SK-N-SH treated with all-trans-retinoic acid at 6 μM for 48 hours (cell line): ENCODE results near the gene SEC22A.

Experiments used
- ATAC-seq: fragments of 200-7000 bp; cut with Tn5 transposase; 3 replicates; pipeline ENCODE4 v1.9.1; 2020; ENCODE audit warnings: mild to moderate bottlenecking, moderate library complexity
- ARNTL ChIP-seq: fragments of 450-650 bp; formaldehyde crosslinking; IDR thresholded peaks from 2 replicates; pipeline ENCODE4 v1.5.0; 2020; ENCODE audit warnings: low read depth, mild to moderate bottlenecking, moderate library complexity, borderline replicate concordance
- BACH2 ChIP-seq: fragments of 250-450 bp; sonication (Bioruptor Pico); IDR thresholded peaks from 2 replicates; pipeline ENCODE4 v1.9.0; 2021; ENCODE audit warnings: mild to moderate bottlenecking, borderline replicate concordance
- CREB5 ChIP-seq: fragments of 250-450 bp; sonication (Bioruptor Pico); IDR thresholded peaks from 2 replicates; pipeline ENCODE4 v1.5.1; 2020; ENCODE audit warnings: low read depth, mild to moderate bottlenecking, moderate library complexity
- ESRRG ChIP-seq: fragments of 250-450 bp; sonication (Bioruptor Pico); IDR thresholded peaks from 2 replicates; pipeline ENCODE4 v1.6.1; 2021; ENCODE audit warnings: mild to moderate bottlenecking
- GLIS3 ChIP-seq: fragments of 250-450 bp; sonication (Bioruptor Pico); IDR thresholded peaks from 2 replicates; pipeline ENCODE4 v1.5.0; 2020; ENCODE audit warnings: mild to moderate bottlenecking, moderate library complexity
- ISL1 ChIP-seq: fragments of 250-450 bp; sonication (Bioruptor Pico); IDR thresholded peaks from 2 replicates; pipeline ENCODE4 v2.1.2; 2022; ENCODE audit warnings: mild to moderate bottlenecking, moderate library complexity
- OSR1 ChIP-seq: fragments of 250-450 bp; sonication (Bioruptor Pico); IDR thresholded peaks from 2 replicates; pipeline ENCODE4 v1.8.0; 2022; ENCODE audit warnings: moderate library complexity, mild to moderate bottlenecking, inconsistent platforms
- PATZ1 ChIP-seq: fragments of 250-450 bp; sonication (Bioruptor Pico); IDR thresholded peaks from 2 replicates; pipeline ENCODE4 v1.8.0; 2020; ENCODE audit warnings: mild to moderate bottlenecking, moderate library complexity, borderline replicate concordance
- PPARA ChIP-seq: fragments of 250-450 bp; sonication (Bioruptor Pico); IDR thresholded peaks from 2 replicates; pipeline ENCODE4 v1.5.0; 2020; ENCODE audit warnings: mild to moderate bottlenecking, borderline replicate concordance
- RARB ChIP-seq: fragments of 250-450 bp; sonication (Bioruptor Pico); IDR thresholded peaks from 2 replicates; pipeline ENCODE4 v1.8.0; 2021; ENCODE audit warnings: mild to moderate bottlenecking, moderate library complexity
- SNAI2 ChIP-seq: fragments of 250-450 bp; sonication (Bioruptor Pico); IDR thresholded peaks from 2 replicates; pipeline ENCODE4 v1.5.0; 2020; ENCODE audit warnings: mild to moderate bottlenecking, moderate library complexity
- TCF4 ChIP-seq: fragments of 250-450 bp; sonication (Bioruptor Pico); IDR thresholded peaks from 2 replicates; pipeline ENCODE4 v1.8.0; 2021; ENCODE audit warnings: mild to moderate bottlenecking, moderate library complexity, borderline replicate concordance
- TOX ChIP-seq: fragments of 250-450 bp; sonication (Bioruptor Pico); IDR thresholded peaks from 2 replicates; pipeline ENCODE4 v1.8.0; 2021; ENCODE audit warnings: mild to moderate bottlenecking, moderate library complexity, borderline replicate concordance
- ZC3H10 ChIP-seq: fragments of 250-450 bp; sonication (Bioruptor Pico); IDR thresholded peaks from 2 replicates; pipeline ENCODE4 v1.5.1; 2021; ENCODE audit warnings: mild to moderate bottlenecking, moderate library complexity
- ZFP3 ChIP-seq: fragments of 250-450 bp; sonication (Bioruptor Pico); IDR thresholded peaks from 2 replicates; pipeline ENCODE4 v1.5.0; 2020; ENCODE audit warnings: mild to moderate bottlenecking, moderate library complexity
- ZFP30 ChIP-seq: fragments of 450-650 bp; formaldehyde crosslinking; IDR thresholded peaks from 2 replicates; pipeline ENCODE4 v1.5.0; 2022; ENCODE audit warnings: mild to moderate bottlenecking, moderate library complexity
- ZNF565 ChIP-seq: fragments of 450-650 bp; formaldehyde crosslinking; conservative IDR thresholded peaks from 2 replicates; pipeline ENCODE4 v1.5.0; 2020; ENCODE audit warnings: low read depth, mild to moderate bottlenecking, moderate library complexity
- ZNF8 ChIP-seq: fragments of 450-650 bp; formaldehyde crosslinking; IDR thresholded peaks from 2 replicates; pipeline ENCODE4 v1.5.0; 2020; ENCODE audit warnings: mild to moderate bottlenecking, moderate library complexity
- TF ChIP-seq, protein P1 (sequence below): fragments of 250-450 bp; sonication (Bioruptor Pico); IDR thresholded peaks from 2 replicates; pipeline ENCODE4 v1.5.1; 2021; ENCODE audit warnings: mild to moderate bottlenecking, moderate library complexity
- TF ChIP-seq, protein P2 (sequence below): fragments of 250-450 bp; sonication (Bioruptor Pico); IDR thresholded peaks from 2 replicates; pipeline ENCODE4 v1.5.0; 2020; ENCODE audit warnings: mild to moderate bottlenecking, moderate library complexity

SEC22A gene

DNA sequence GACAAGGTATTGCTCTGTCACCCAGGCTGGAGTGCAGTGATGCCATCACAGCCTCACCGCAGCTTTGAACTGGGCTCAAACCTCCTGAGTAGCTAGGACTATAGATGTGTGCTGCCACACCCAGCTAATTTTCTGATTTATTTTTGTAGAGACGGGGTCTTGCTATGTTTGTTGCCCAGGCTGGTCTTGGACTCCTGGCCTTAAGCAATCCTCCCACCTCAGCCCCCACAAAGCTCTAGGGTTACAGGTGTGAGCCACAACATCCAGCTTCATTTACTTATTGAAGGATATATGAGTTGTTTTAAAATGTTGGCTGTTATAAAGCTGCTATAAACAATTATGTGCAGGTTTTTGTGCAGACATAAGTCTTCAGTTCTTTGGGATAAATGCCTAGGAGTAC, 62.2 kb downstream of the SEC22A start:
- no peak for ATAC-seq
- TF ChIP-seq GLIS3 (CRISPR knock-in tag) (no peak), SNAI2 (CRISPR knock-in tag) (no peak), RARB (CRISPR knock-in tag) (no peak), PATZ1 (CRISPR knock-in tag) (no peak), ZNF565 (no peak), PPARA (CRISPR knock-in tag) (no peak), OSR1 (CRISPR knock-in tag) (no peak), ESRRG (CRISPR knock-in tag) (no peak), ARNTL (CRISPR knock-in tag) (no peak), TOX (CRISPR knock-in tag) (no peak), ZNF8 (CRISPR knock-in tag) (no peak), ISL1 (CRISPR knock-in tag) (no peak), ZFP30 (CRISPR knock-in tag) (no peak)
- TF ChIP-seq, protein P1, sequence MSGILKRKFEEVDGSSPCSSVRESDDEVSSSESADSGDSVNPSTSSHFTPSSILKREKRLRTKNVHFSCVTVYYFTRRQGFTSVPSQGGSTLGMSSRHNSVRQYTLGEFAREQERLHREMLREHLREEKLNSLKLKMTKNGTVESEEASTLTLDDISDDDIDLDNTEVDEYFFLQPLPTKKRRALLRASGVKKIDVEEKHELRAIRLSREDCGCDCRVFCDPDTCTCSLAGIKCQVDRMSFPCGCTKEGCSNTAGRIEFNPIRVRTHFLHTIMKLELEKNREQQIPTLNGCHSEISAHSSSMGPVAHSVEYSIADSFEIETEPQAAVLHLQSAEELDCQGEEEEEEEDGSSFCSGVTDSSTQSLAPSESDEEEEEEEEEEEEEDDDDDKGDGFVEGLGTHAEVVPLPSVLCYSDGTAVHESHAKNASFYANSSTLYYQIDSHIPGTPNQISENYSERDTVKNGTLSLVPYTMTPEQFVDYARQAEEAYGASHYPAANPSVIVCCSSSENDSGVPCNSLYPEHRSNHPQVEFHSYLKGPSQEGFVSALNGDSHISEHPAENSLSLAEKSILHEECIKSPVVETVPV (CRISPR knock-in tag): no peak
- TF ChIP-seq, protein P2, sequence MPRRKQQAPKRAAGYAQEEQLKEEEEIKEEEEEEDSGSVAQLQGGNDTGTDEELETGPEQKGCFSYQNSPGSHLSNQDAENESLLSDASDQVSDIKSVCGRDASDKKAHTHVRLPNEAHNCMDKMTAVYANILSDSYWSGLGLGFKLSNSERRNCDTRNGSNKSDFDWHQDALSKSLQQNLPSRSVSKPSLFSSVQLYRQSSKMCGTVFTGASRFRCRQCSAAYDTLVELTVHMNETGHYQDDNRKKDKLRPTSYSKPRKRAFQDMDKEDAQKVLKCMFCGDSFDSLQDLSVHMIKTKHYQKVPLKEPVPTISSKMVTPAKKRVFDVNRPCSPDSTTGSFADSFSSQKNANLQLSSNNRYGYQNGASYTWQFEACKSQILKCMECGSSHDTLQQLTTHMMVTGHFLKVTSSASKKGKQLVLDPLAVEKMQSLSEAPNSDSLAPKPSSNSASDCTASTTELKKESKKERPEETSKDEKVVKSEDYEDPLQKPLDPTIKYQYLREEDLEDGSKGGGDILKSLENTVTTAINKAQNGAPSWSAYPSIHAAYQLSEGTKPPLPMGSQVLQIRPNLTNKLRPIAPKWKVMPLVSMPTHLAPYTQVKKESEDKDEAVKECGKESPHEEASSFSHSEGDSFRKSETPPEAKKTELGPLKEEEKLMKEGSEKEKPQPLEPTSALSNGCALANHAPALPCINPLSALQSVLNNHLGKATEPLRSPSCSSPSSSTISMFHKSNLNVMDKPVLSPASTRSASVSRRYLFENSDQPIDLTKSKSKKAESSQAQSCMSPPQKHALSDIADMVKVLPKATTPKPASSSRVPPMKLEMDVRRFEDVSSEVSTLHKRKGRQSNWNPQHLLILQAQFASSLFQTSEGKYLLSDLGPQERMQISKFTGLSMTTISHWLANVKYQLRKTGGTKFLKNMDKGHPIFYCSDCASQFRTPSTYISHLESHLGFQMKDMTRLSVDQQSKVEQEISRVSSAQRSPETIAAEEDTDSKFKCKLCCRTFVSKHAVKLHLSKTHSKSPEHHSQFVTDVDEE: no peak

DNA sequence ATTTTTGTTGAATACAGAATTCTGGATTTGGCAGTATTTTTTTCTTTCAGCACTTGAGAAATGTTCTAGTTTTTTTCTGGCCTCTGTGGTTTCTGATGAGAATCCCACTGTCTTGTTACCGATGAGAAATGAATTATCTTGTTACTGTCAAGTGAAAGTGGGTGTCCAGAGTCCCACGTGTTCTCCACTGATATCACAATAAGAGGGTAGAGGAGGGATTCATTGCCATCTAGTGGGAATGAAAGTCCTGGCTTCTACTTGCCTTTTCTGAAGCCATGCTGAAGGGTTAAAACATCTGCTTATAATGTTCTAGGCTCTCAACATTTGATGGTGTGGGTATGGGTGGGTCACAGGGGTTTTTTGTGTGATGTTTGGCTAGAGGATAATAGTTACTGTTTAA, 66.1 kb downstream of the SEC22A start:
- no peak for TF ChIP-seq SNAI2 (CRISPR knock-in tag)
- no peak for TF ChIP-seq ZFP30 (CRISPR knock-in tag)
- no peak for TF ChIP-seq RARB (CRISPR knock-in tag)
- no peak for TF ChIP-seq ARNTL (CRISPR knock-in tag)
- no peak for TF ChIP-seq TOX (CRISPR knock-in tag)
- no peak for TF ChIP-seq ZC3H10 (CRISPR knock-in tag)
- TF ChIP-seq CREB5 (CRISPR knock-in tag): no peak
- TF ChIP-seq TCF4: no peak
- TF ChIP-seq, protein P2: no peak
- TF ChIP-seq ZFP3 (CRISPR knock-in tag): no peak
- no peak for TF ChIP-seq BACH2 (CRISPR knock-in tag)
- ATAC-seq: no peak

DNA sequence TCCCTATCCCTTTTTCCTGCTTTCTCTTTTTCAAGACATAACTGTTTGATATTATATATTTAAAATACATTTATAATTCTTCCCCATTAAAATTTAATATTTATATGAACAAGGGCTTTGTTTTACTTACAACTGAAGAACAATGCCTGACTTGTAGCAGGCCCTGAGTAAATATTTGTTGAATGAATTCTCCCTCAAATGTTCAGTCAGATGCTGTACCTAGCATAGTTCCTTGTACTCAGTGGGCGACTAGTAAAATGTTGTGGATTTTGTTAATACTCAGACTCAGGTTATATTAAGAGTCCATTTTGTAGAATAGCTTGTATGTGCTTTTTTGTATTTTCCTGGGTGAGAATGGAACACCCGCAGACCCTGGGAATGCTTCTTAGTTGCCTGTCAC, 69.1 kb downstream of the SEC22A start:
- ATAC-seq: no peak
- no peak for TF ChIP-seq ZNF8 (CRISPR knock-in tag)
